OCI-LY1 (cell line): ENCODE results near the gene SP8.

Source experiments
- H2AFZ ChIP-seq: fragments of 200-600 bp; sonication (generic), shearing (Covaris generic); 2 replicates; pipeline ENCODE4 v1.6.0; 2014; ENCODE audit warnings: antibody characterized with exemption, mild to moderate bottlenecking, low read length
- H3F3A ChIP-seq: fragments of 200-600 bp; sonication (generic), shearing (Covaris generic); 2 replicates; pipeline ENCODE4 v1.6.0; 2014; ENCODE audit warnings: mild to moderate bottlenecking, antibody characterized with exemption, low read length, moderate library complexity; ENCODE audit not compliant: insufficient read depth
- H3K27ac ChIP-seq: fragments of 200-600 bp; sonication (generic); 2 replicates; pipeline ENCODE4 v1.5.1; 2014; ENCODE audit warnings: low read length, mixed run types, mild to moderate bottlenecking, low read depth; ENCODE audit not compliant: poor library complexity, severe bottlenecking
- H3K27me3 ChIP-seq: fragments of 200-600 bp; sonication (generic); 2 replicates; pipeline ENCODE4 v1.6.0; 2014; ENCODE audit warnings: antibody characterized with exemption, mild to moderate bottlenecking, low read length, moderate library complexity; ENCODE audit not compliant: insufficient read depth
- H3K36me3 ChIP-seq: fragments of 200-600 bp; sonication (generic); 2 replicates; pipeline ENCODE4 v1.6.1; 2014; ENCODE audit warnings: mild to moderate bottlenecking, antibody characterized with exemption, low read length, moderate library complexity, mixed read lengths; ENCODE audit not compliant: insufficient read depth
- H3K4me1 ChIP-seq: fragments of 200-600 bp; sonication (generic); 2 replicates; pipeline ENCODE4 v1.5.1; 2014; ENCODE audit warnings: mild to moderate bottlenecking, low read length, moderate library complexity; ENCODE audit not compliant: insufficient read depth, severe bottlenecking
- H3K4me2 ChIP-seq: fragments of 200-600 bp; sonication (generic), shearing (Covaris generic); 2 replicates; pipeline ENCODE4 v1.6.1; 2014; ENCODE audit warnings: low read length
- H3K4me3 ChIP-seq: fragments of 200-600 bp; sonication (generic); 2 replicates; pipeline ENCODE4 v1.5.1; 2014; ENCODE audit warnings: low read length, low read depth, mild to moderate bottlenecking, mixed read lengths; ENCODE audit not compliant: poor library complexity, severe bottlenecking
- H3K79me2 ChIP-seq: fragments of 200-600 bp; shearing (Covaris generic); 2 replicates; pipeline ENCODE4 v1.6.1; 2016; ENCODE audit warnings: mixed run types, low read length, mixed read lengths; ENCODE audit not compliant: insufficient read depth
- H3K9ac ChIP-seq: fragments of 200-600 bp; sonication (generic), shearing (Covaris generic); 2 replicates; pipeline ENCODE4 v1.6.1; 2014; ENCODE audit warnings: mild to moderate bottlenecking, low read length, mixed read lengths
- H3K9me2 ChIP-seq: fragments of 200-600 bp; sonication (generic), shearing (Covaris generic); 2 replicates; pipeline ENCODE4 v1.6.1; 2014; ENCODE audit warnings: low read depth, mild to moderate bottlenecking, low read length, mixed read lengths
- H3K9me3 ChIP-seq: fragments of 200-600 bp; shearing (Covaris generic); 2 replicates; pipeline ENCODE4 v1.6.1; 2014; ENCODE audit warnings: low read length, mixed read lengths
- H4K20me1 ChIP-seq: fragments of 200-600 bp; sonication (generic), shearing (Covaris generic); 2 replicates; pipeline ENCODE4 v1.6.0; 2016; ENCODE audit warnings: mild to moderate bottlenecking, low read length; ENCODE audit not compliant: insufficient read depth
- EZH2 ChIP-seq: fragments of 200-600 bp; sonication (generic), shearing (Covaris generic); IDR thresholded peaks from 2 replicates; pipeline ENCODE4 v1.8.0; 2017; ENCODE audit warnings: borderline replicate concordance, mixed run types, mild to moderate bottlenecking, antibody characterized with exemption, low read length, moderate library complexity, mixed read lengths
- TF ChIP-seq, protein P1 (sequence below): fragments of 200-600 bp; sonication (generic), shearing (Covaris generic); IDR thresholded peaks from 2 replicates; pipeline ENCODE4 v1.5.1; 2017; ENCODE audit warnings: mild to moderate bottlenecking, antibody characterized with exemption, low read length, moderate library complexity, mixed read lengths

The SP8 gene

DNA sequence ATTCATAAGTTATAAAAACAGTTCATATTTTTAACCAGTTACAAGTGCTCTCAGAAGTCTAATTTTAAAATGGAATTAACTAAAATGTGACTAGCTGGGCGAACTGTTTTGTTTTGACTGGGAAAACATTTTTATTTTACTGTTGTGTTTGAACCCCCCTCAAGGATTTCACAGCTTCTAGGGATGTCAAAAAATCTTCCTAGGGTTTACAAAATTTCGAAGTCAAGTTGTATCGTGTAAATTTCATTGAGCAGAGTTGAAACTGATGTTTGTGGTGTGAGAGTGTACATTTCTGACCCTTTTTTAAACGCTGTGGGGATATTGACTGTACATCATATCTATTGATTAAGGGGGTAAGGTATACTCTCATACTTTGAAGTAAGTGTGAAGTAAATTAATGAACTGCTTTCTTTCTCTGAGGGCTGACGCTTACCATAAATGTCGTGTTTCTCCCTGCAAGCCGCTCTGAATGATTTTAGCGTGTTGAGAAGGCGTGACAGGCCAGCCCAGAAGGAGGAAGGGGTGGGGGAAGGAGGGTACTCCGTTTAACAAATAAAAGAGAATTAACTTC, 1.8 kb upstream of the SP8 start:
- no peaks in the 10 kb centered on the region for H3K27me3 ChIP-seq
- H3K4me1 ChIP-seq: no peaks in the 10 kb centered on the region
- no peaks in the 10 kb centered on the region for H3F3A ChIP-seq
- H3K79me2 ChIP-seq: no peaks in the 10 kb centered on the region
- H3K9ac ChIP-seq: no peak overlapping the region
- H3K9me3 ChIP-seq: no peaks in the 10 kb centered on the region
- no peaks in the 10 kb centered on the region for H3K9me2 ChIP-seq
- no peaks in the 10 kb centered on the region for H3K36me3 ChIP-seq
- H3K27ac ChIP-seq: no peak overlapping the region
- no peak for TF ChIP-seq EZH2
- no peak overlapping the region for H3K4me3 ChIP-seq
- no peak overlapping the region for H3K4me2 ChIP-seq
- no peaks in the 10 kb centered on the region for H4K20me1 ChIP-seq
- no peak overlapping the region for H2AFZ ChIP-seq

GRCh38 chr7:20787660-20788419, 1.2 kb upstream of the SP8 start:
- H3K79me2 ChIP-seq: no peaks in the 10 kb centered on the region
- no peaks in the 10 kb centered on the region for H3K4me1 ChIP-seq
- TF ChIP-seq EZH2: no peak
- TF ChIP-seq, protein P1, sequence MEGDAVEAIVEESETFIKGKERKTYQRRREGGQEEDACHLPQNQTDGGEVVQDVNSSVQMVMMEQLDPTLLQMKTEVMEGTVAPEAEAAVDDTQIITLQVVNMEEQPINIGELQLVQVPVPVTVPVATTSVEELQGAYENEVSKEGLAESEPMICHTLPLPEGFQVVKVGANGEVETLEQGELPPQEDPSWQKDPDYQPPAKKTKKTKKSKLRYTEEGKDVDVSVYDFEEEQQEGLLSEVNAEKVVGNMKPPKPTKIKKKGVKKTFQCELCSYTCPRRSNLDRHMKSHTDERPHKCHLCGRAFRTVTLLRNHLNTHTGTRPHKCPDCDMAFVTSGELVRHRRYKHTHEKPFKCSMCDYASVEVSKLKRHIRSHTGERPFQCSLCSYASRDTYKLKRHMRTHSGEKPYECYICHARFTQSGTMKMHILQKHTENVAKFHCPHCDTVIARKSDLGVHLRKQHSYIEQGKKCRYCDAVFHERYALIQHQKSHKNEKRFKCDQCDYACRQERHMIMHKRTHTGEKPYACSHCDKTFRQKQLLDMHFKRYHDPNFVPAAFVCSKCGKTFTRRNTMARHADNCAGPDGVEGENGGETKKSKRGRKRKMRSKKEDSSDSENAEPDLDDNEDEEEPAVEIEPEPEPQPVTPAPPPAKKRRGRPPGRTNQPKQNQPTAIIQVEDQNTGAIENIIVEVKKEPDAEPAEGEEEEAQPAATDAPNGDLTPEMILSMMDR: no peak
- no peaks in the 10 kb centered on the region for H3K27me3 ChIP-seq
- no peak overlapping the region for H2AFZ ChIP-seq
- no peak overlapping the region for H3K9ac ChIP-seq
- H3K36me3 ChIP-seq: no peaks in the 10 kb centered on the region
- H3K4me2 ChIP-seq: no peak overlapping the region
- no peaks in the 10 kb centered on the region for H3K9me2 ChIP-seq
- H3K4me3 ChIP-seq: no peak overlapping the region
- no peaks in the 10 kb centered on the region for H4K20me1 ChIP-seq
- H3K9me3 ChIP-seq: no peaks in the 10 kb centered on the region
- H3K27ac ChIP-seq: no peak overlapping the region
- no peaks in the 10 kb centered on the region for H3F3A ChIP-seq

DNA sequence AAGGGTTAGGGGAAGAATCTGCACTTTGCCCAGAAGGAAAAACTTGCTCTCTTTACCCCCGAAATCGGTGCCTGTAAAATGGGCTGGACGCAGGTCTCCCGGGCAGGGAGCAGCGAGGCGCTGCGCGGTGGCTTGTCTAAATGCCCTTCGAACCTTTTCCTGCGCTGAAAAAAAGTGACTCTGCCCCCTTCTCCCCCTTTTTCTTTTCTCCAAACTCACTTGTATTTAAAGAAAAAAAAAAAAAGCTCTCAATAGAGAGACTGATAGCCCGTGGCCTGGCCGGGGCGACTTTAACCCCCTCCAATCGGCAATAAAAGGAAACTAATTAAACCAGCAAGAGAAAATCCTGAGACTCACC, 286 bp downstream of the SP8 start:
- no peaks in the 10 kb centered on the region for H3K79me2 ChIP-seq
- no peak overlapping the region for H3K4me2 ChIP-seq
- no peaks in the 10 kb centered on the region for H3K4me1 ChIP-seq
- H3K9me3 ChIP-seq: no peaks in the 10 kb centered on the region
- TF ChIP-seq, protein P1: no peak
- no peak for TF ChIP-seq EZH2
- no peaks in the 10 kb centered on the region for H3K9me2 ChIP-seq
- no peak overlapping the region for H2AFZ ChIP-seq
- H3K27ac ChIP-seq: no peak overlapping the region
- H3K36me3 ChIP-seq: no peaks in the 10 kb centered on the region
- H3K27me3 ChIP-seq: no peaks in the 10 kb centered on the region
- H3F3A ChIP-seq: no peaks in the 10 kb centered on the region
- H4K20me1 ChIP-seq: no peaks in the 10 kb centered on the region
- no peak overlapping the region for H3K4me3 ChIP-seq
- no peak overlapping the region for H3K9ac ChIP-seq

- H3K27me3 ChIP-seq: no peaks in the 10 kb centered on the region
- H3K4me1 ChIP-seq: no peaks in the 10 kb centered on the region
- H2AFZ ChIP-seq: no peak overlapping the region
- no peaks in the 10 kb centered on the region for H3K79me2 ChIP-seq
- H3K9me3 ChIP-seq: no peaks in the 10 kb centered on the region
- no peak overlapping the region for H3K4me3 ChIP-seq
- H4K20me1 ChIP-seq: no peaks in the 10 kb centered on the region
- H3K9me2 ChIP-seq: no peaks in the 10 kb centered on the region
- H3F3A ChIP-seq: no peaks in the 10 kb centered on the region
- no peaks in the 10 kb centered on the region for H3K36me3 ChIP-seq
- no peak overlapping the region for H3K27ac ChIP-seq
- TF ChIP-seq, protein P1: no peak
- no peak for TF ChIP-seq EZH2
- H3K4me2 ChIP-seq: no peak overlapping the region
- H3K9ac ChIP-seq: no peak overlapping the region
Observed at GRCh38 chr7:20786049-20786412, 655 bp downstream of the SP8 start.
